Ureter (tissue), 1 donor: ENCODE measurements around the gene PBX1. TPM values are rescaled to one million over a fixed set of nuclear protein-coding genes. Genes with fewer than 3 reads are reported as not detected.
"Not testable (repeated sequence)": the region's sequence is repeated elsewhere in the genome, so short reads cannot be mapped to it uniquely, and the experiment has no call there.

Experiments
- DNase-seq: peaks from one replicate; pipeline ENCODE4 v3.0.0-alpha.2; 2020; ENCODE audit warnings: low spot score
- total RNA-seq: library from RNA; stranded (reverse); gene quantifications from one replicate; pipeline ENCODE4 v1.2.4, GENCODE V29; 2023
- donor health status: DM: yes; HTN: yes; CAD: no.

Gene PBX1
- total RNA-seq, 1 donor from 2014 or later, result 169 TPM

GRCh38 chr1:164640686-164641352 lies 81.8 kb downstream of the PBX1 start:
- no peak for DNase-seq

- no peak for DNase-seq
These were observed 82.4 kb downstream of the PBX1 start for GRCh38 chr1:164641353-164641730.

GRCh38 chr1:164643018-164643417 lies 84.0 kb downstream of the PBX1 start:
- no peak for DNase-seq

- no peak for DNase-seq
These were observed 85.3 kb downstream of the PBX1 start for GRCh38 chr1:164644268-164644667.

- DNase-seq, result no peak
These were observed 86.0 kb downstream of the PBX1 start for GRCh38 chr1:164644774-164645644.

GRCh38 chr1:164645921-164646320 lies 86.9 kb downstream of the PBX1 start:
- DNase-seq, result no peak

- DNase-seq, result no peak
These were observed 88.2 kb downstream of the PBX1 start for GRCh38 chr1:164647211-164647610.

GRCh38 chr1:164648636-164649035 lies 89.7 kb downstream of the PBX1 start:
- DNase-seq, result no peak

GRCh38 chr1:164649146-164649545 lies 90.2 kb downstream of the PBX1 start:
- DNase-seq, result no peak

- DNase-seq, result no peak
These were observed 91.5 kb downstream of the PBX1 start for GRCh38 chr1:164650531-164650930.

- DNase-seq, result peak; percentile 71
These were observed 92.5 kb downstream of the PBX1 start for GRCh38 chr1:164651351-164651951.

GRCh38 chr1:164652969-164653368 lies 94.0 kb downstream of the PBX1 start:
- not testable (repeated sequence) for DNase-seq

- DNase-seq, result no peak
These were observed 94.7 kb downstream of the PBX1 start for GRCh38 chr1:164653705-164654104.

GRCh38 chr1:164654200-164654599 lies 95.2 kb downstream of the PBX1 start:
- DNase-seq, result no peak

- no peak for DNase-seq
These were observed 99.9 kb downstream of the PBX1 start for GRCh38 chr1:164658864-164659263.

- peak; percentile 70 for DNase-seq
These were observed 100.8 kb downstream of the PBX1 start for GRCh38 chr1:164659621-164660411.

- no peak for DNase-seq
These were observed 101.4 kb downstream of the PBX1 start for GRCh38 chr1:164660412-164660772.

- DNase-seq, result no peak
These were observed 101.8 kb downstream of the PBX1 start for GRCh38 chr1:164660775-164661174.

GRCh38 chr1:164662462-164662861 lies 103.5 kb downstream of the PBX1 start:
- DNase-seq, result no peak

- DNase-seq, result no peak
These were observed 104.0 kb downstream of the PBX1 start for GRCh38 chr1:164662955-164663354.

GRCh38 chr1:164664127-164664526 lies 105.1 kb downstream of the PBX1 start:
- no peak for DNase-seq

- no peak for DNase-seq
These were observed 108.0 kb downstream of the PBX1 start for GRCh38 chr1:164667001-164667400.
